HCT116 (cell line): ENCODE data around the gene TMEM198. TPM values are rescaled to one million over a fixed set of nuclear protein-coding genes. Genes with fewer than 3 reads are reported as not detected.

ENCODE experiments used
- ATAC-seq: fragments of 200-7000 bp; cut with Tn5 transposase; 2 replicates; pipeline ENCODE4 v1.9.1; 2020; ENCODE audit warnings: mild to moderate bottlenecking, moderate library complexity
- BruUV-seq: library from RNA; stranded (reverse); fragments of 400-500 nt; replicated peaks from 2 replicates; lab custom pipeline; 2021; lab: Mats Ljungman, UMichigan
- CTCF ChIA-PET: fragments of 300-600 bp; sonication (Branson Sonifier 250); formaldehyde crosslinking; loops from one replicate; lab custom pipeline; 2021; ENCODE audit warnings: antibody characterized with exemption; lab: Charles Lee
- POLR2A ChIA-PET: fragments of 300-600, 350-600 bp; sonication (Branson Sonifier 250); formaldehyde crosslinking; loops from one replicate; lab custom pipeline; 2021; ENCODE audit warnings: antibody characterized with exemption; lab: Charles Lee
- RAD21 ChIA-PET, 2 experiments: fragments of 300-600 bp; sonication (Branson Sonifier 250); formaldehyde crosslinking; loops; one replicate each; lab custom pipeline; 2023; ENCODE audit warnings: low total read pairs in 2 of 2; ENCODE audit not compliant: uncharacterized antibody in 2 of 2, unreplicated experiment in 2 of 2, low non-redundant PET in 1 of 2; lab: Charles Lee
- DNase-seq: peaks from one replicate; pipeline ENCODE4 v3.0.0-alpha.2; 2010; ENCODE audit warnings: low read depth, low spot score
- H2AFZ ChIP-seq: fragments of 200-600 bp; shearing (Covaris generic), sonication (generic); 2 replicates; pipeline ENCODE4 v1.6.1; 2017; ENCODE audit warnings: low read depth, mixed run types, mixed read lengths, antibody characterized with exemption, low read length; ENCODE audit not compliant: poor library complexity, severe bottlenecking
- H3K27ac ChIP-seq: 2 replicates; pipeline ENCODE4 v1.5.1; 2012; ENCODE audit warnings: low read depth, low read length
- H3K27me3 ChIP-seq: fragments of 200-600 bp; sonication (generic); 2 replicates; pipeline ENCODE4 v1.6.1; 2016; ENCODE audit warnings: mixed run types, low read length, mixed read lengths; ENCODE audit not compliant: insufficient read depth
- H3K36me3 ChIP-seq, 2 experiments: fragments of 200-500 bp in 1 of 2; fragments of 200-600 bp in 1 of 2; sonication (Bioruptor generic) in 1 of 2; sonication (generic) in 1 of 2; 2 replicates each; pipeline versions ENCODE4 v1.5.1 to v1.6.1; 2014 to 2016; ENCODE audit warnings: low read length in 2 of 2, inconsistent platforms in 1 of 2, mixed read lengths in 1 of 2, mixed run types in 1 of 2; ENCODE audit not compliant: insufficient read depth in 2 of 2, control insufficient read depth in 1 of 2
- H3K4me1 ChIP-seq, 2 experiments: fragments of 200-600 bp in 1 of 2; sonication (generic) in 1 of 2; 2 replicates each; pipeline versions ENCODE4 v1.5.1 to v1.6.1; 2012 to 2017; ENCODE audit warnings: low read length in 2 of 2, inconsistent platforms in 1 of 2, mild to moderate bottlenecking in 1 of 2, mixed read lengths in 1 of 2, mixed run types in 1 of 2, moderate library complexity in 1 of 2; ENCODE audit not compliant: insufficient read depth in 2 of 2, control insufficient read depth in 1 of 2
- H3K4me2 ChIP-seq: fragments of 200-600 bp; sonication (generic); 2 replicates; pipeline ENCODE4 v1.6.1; 2017; ENCODE audit warnings: mixed run types, low read length, mixed read lengths
- H3K4me3 ChIP-seq, 2 experiments: fragments of 200-600 bp in 1 of 2; sonication (generic) in 1 of 2; replicated peaks in 1 of 2; 2 replicates each; pipeline ENCODE4 v1.5.1; 2011 to 2016; ENCODE audit warnings: low read length in 2 of 2, control low read depth in 1 of 2, low read depth in 1 of 2, mild to moderate bottlenecking in 1 of 2, mixed read lengths in 1 of 2, mixed run types in 1 of 2
- H3K79me2 ChIP-seq: fragments of 200-600 bp; sonication (generic); 2 replicates; pipeline ENCODE4 v1.6.1; 2017; ENCODE audit warnings: mild to moderate bottlenecking, mixed run types, low read length, moderate library complexity, mixed read lengths; ENCODE audit not compliant: insufficient read depth
- H3K9ac ChIP-seq: fragments of 200-600 bp; sonication (generic); 2 replicates; pipeline ENCODE4 v1.6.1; 2016; ENCODE audit warnings: low read length, mixed read lengths
- H3K9me2 ChIP-seq: fragments of 200-600 bp; sonication (generic), shearing (Covaris generic); 2 replicates; pipeline ENCODE4 v1.6.1; 2017; ENCODE audit warnings: mixed run types, mild to moderate bottlenecking, moderate library complexity; ENCODE audit not compliant: insufficient read depth
- H3K9me3 ChIP-seq, 2 experiments: fragments of 200-500 bp in 1 of 2; fragments of 200-600 bp in 1 of 2; sonication (Bioruptor generic) in 1 of 2; sonication (generic) in 1 of 2; 2 replicates each; pipeline ENCODE4 v1.6.1; 2014 to 2017; ENCODE audit warnings: low read length in 2 of 2, mixed read lengths in 2 of 2, inconsistent platforms in 1 of 2, low read depth in 1 of 2, mild to moderate bottlenecking in 1 of 2, mixed run types in 1 of 2, moderate library complexity in 1 of 2; ENCODE audit not compliant: control insufficient read depth in 1 of 2, insufficient read depth in 1 of 2
- H4K20me1 ChIP-seq: fragments of 200-600 bp; sonication (generic), shearing (Covaris generic); 2 replicates; pipeline ENCODE4 v1.6.1; 2017; ENCODE audit warnings: mixed run types, mild to moderate bottlenecking, moderate library complexity; ENCODE audit not compliant: insufficient read depth
- CBX3 ChIP-seq: IDR thresholded peaks from 2 replicates; pipeline ENCODE4 v1.6.1; 2012; ENCODE audit warnings: low read depth
- CEBPB ChIP-seq: IDR thresholded peaks from 2 replicates; pipeline ENCODE4 v1.6.1; 2012; ENCODE audit warnings: low read depth
- EGR1 ChIP-seq: IDR thresholded peaks from 2 replicates; pipeline ENCODE4 v1.6.1; 2012; ENCODE audit warnings: low read depth
- ELF1 ChIP-seq: IDR thresholded peaks from 2 replicates; pipeline ENCODE4 v1.6.1; 2012; ENCODE audit warnings: low read depth, borderline replicate concordance
- EZH2 ChIP-seq: fragments of 200-600 bp; sonication (generic); IDR thresholded peaks from 2 replicates; pipeline ENCODE4 v1.6.1; 2017; ENCODE audit warnings: antibody characterized with exemption, mixed run types
- EZH2phosphoT487 ChIP-seq: fragments of 200-600 bp; IDR thresholded peaks from 2 replicates; pipeline ENCODE4 v1.6.1; 2018; ENCODE audit warnings: antibody characterized with exemption, borderline replicate concordance
- JUND ChIP-seq: IDR thresholded peaks from 2 replicates; pipeline ENCODE4 v1.6.1; 2012
- POLR2AphosphoS5 ChIP-seq: IDR thresholded peaks from 2 replicates; pipeline ENCODE4 v1.6.1; 2011; ENCODE audit warnings: mild to moderate bottlenecking, low read depth, low read length, moderate library complexity
- SIN3A ChIP-seq: IDR thresholded peaks from 2 replicates; pipeline ENCODE4 v1.6.1; 2012; ENCODE audit warnings: low read depth
- SP1 ChIP-seq: IDR thresholded peaks from 2 replicates; pipeline ENCODE4 v1.6.1; 2012; ENCODE audit warnings: low read depth
- SRF ChIP-seq: IDR thresholded peaks from 2 replicates; pipeline ENCODE4 v1.6.1; 2012; ENCODE audit warnings: low read depth
- TCF7L2 ChIP-seq: IDR thresholded peaks from 2 replicates; pipeline ENCODE4 v1.7.0; 2011; ENCODE audit warnings: borderline replicate concordance, inconsistent platforms; ENCODE audit not compliant: insufficient read depth, insufficient read length; ENCODE audit errors: extremely low read depth
- YY1 ChIP-seq: IDR thresholded peaks from 2 replicates; pipeline ENCODE4 v1.6.1; 2011; ENCODE audit warnings: low read length, low read depth, moderate library complexity, mild to moderate bottlenecking; ENCODE audit not compliant: insufficient replicate concordance; ENCODE audit errors: extremely low read depth
- ZNF274 ChIP-seq: fragments of 200-500 bp; sonication (Bioruptor generic); IDR thresholded peaks from 2 replicates; pipeline ENCODE4 v1.6.1; 2014; ENCODE audit warnings: mild to moderate bottlenecking, low read depth, low read length, inconsistent platforms
- intact Hi-C: fragments of 100-400 bp; cut with micrococcal nuclease; formaldehyde crosslinking; loops from 2 replicates; pipeline ENCODE4 v1.10.0; 2022
- total RNA-seq: library from RNA; stranded (reverse); gene quantifications from one replicate; pipeline ENCODE4 v1.2.1, GENCODE V29; 2021; ENCODE audit not compliant: unreplicated experiment

Gene TMEM198
- total RNA-seq, 1 experiment from 2014 or later, result 2.1 TPM

GRCh38 chr2:219570924-219571310 is 27.1 kb downstream of the TMEM198 start:
- H3K27ac ChIP-seq, result no peak overlapping the region
- H3K9ac ChIP-seq, result no peak overlapping the region
- POLR2A ChIA-PET, result no interaction called here
- no peaks in the 10 kb centered on the region for H3K79me2 ChIP-seq
- no peak overlapping the region for H3K4me3 ChIP-seq
- no peaks in the 10 kb centered on the region for H3K36me3 ChIP-seq
- H3K27me3 ChIP-seq, result no peaks in the 10 kb centered on the region
- no peaks in the 10 kb centered on the region for H3K9me2 ChIP-seq
- no peak for DNase-seq
- no peak overlapping the region for H3K4me2 ChIP-seq
- H3K4me1 ChIP-seq, result no peaks in the 10 kb centered on the region
- BruUV-seq, result no TSS peak
- H3K9me3 ChIP-seq, result no peaks in the 10 kb centered on the region
- intact Hi-C loops, result no loop called here
- no peak for TF ChIP-seq JUND
- no peak for TF ChIP-seq ZNF274
- TF ChIP-seq, all 23 proteins: peak for 0
- RAD21 ChIA-PET, result no interaction called here
- CTCF ChIA-PET, result interaction anchor here (1.5 kb wide), 1 partner anchor 10 kb away, joined by 6 read pairs; no protein-coding TSS in a partner anchor
- H2AFZ ChIP-seq, result no peak overlapping the region
- no peaks in the 10 kb centered on the region for H4K20me1 ChIP-seq
- no peak for ATAC-seq

GRCh38 chr2:219571311-219572236 is 27.7 kb downstream of the TMEM198 start, which contains the start of gene OBSL1:
TSS of gene OBSL1 (minus strand) at chr2:219571539. CDS start at chr2:219571232, 307 bp downstream.
- TF ChIP-seq EZH2phosphoT487 (no peak), CBX3 (no peak), EZH2 (no peak), ELF1 (no peak), TCF7L2 (no peak), SRF (no peak), POLR2AphosphoS5 (no peak), SP1 (no peak), YY1 (no peak), EGR1 (no peak), CEBPB (no peak), SIN3A (no peak)
- H3K4me1 ChIP-seq, result no peaks in the 10 kb centered on the region
- CTCF ChIA-PET, result interaction anchor here (1.5 kb wide), 1 partner anchor 11 kb away, joined by 6 read pairs; no protein-coding TSS in a partner anchor
- H3K36me3 ChIP-seq, result no peaks in the 10 kb centered on the region
- H3K9ac ChIP-seq, result no peak within 1 kb of the TSS
- intact Hi-C loops, result no loop called here
- no peak within 1 kb of the TSS for H3K4me2 ChIP-seq
- no peaks in the 10 kb centered on the region for H3K9me2 ChIP-seq
- no peak within 1 kb of the TSS for H2AFZ ChIP-seq
- H3K79me2 ChIP-seq, result no peaks in the 10 kb centered on the region
- ATAC-seq, result no peak
- POLR2A ChIA-PET, result no interaction called here
- DNase-seq, result no peak
- no peak within 1 kb of the TSS for H3K4me3 ChIP-seq
- H4K20me1 ChIP-seq, result no peaks in the 10 kb centered on the region
- BruUV-seq, result no TSS peak
- H3K27ac ChIP-seq, result no peak within 1 kb of the TSS
- H3K27me3 ChIP-seq, result no peaks in the 10 kb centered on the region
- H3K9me3 ChIP-seq, result no peaks in the 10 kb centered on the region
- RAD21 ChIA-PET, result no interaction called here
